COLO668 (cell line): ENCODE results near the gene ERC1.
A peak's percentile ranks its signal among the peaks of the same experiment; 100 is the strongest.
"Not testable (repeated sequence)": the region's sequence is repeated elsewhere in the genome, so short reads cannot be mapped to it uniquely, and the experiment has no call there.

Experiments used
- DNase-seq: peaks from one replicate; lab custom pipeline; 2025; ENCODE audit not compliant: unreplicated experiment; lab: John Stamatoyannopoulos, UW

Gene ERC1

DNA sequence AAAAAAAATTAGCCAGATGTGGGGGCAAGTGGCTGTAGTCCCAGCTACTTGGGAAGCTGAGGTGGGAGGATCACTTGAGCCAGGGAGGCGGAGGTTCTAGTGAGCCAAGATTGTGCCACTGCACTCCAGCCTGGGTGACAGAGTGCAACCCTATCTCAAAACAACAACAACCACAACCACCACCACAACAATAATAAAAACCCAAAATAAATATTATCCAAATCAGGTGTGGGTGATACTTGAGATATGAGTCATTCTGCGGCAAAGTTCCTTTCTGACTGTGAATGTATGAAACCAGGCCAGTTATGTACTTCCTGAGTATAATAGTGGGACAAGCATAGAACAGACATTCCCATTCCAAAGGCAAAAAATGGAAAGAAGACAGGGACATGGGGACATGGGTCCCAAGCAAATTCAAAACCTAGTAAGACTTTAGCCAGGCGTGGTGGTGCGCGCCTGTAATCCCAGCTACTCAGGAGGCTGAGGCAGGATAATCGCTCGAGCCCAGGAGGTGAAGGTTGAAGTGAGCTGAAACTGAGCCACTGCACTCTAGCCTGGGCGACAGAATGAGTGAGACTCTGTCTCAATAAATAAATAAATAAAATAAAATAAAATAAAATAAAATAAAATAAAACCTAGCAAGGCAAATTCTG is 9.7 kb upstream of the ERC1 start:
- DNase-seq = no peak

DNA sequence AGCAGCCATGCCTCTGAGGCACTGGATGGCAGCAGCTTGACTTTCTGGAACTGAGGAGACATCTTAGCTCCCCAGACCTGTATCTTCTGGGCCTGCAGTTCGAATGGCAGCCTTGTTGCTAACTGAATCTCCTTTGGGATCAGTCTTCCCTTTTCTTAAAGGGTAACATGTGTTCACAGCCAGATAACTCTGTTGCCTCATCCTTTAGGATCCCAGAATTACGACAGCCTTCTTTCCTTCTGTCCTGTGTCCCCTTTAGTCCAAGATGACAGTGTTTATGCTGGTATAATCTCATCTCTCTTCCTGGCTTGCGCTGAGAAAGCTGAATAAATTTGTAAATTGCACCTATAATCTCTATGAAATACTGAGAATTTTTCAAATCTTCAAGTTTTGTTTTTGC is 9.1 kb upstream of the ERC1 start:
- DNase-seq = no peak

DNA sequence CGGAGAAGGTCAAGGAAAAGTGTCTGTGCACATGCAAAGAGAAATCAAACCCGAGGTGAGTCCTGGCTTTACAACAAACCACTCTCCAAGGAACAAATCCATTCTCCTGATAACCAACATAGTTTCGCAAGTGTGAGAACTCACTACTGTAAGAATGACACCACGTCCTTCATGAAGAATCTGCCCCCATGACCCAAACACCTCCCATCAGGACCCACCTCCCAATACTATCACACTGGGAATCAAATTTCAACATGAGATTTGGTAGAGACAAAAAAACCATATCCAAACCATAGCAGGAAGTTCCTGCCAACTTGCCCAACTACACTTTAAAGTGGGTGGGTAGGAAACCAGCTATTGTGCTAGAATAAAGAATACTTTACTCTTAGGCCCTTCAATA is 2.4 kb upstream of the ERC1 start:
- no peak for DNase-seq

DNA sequence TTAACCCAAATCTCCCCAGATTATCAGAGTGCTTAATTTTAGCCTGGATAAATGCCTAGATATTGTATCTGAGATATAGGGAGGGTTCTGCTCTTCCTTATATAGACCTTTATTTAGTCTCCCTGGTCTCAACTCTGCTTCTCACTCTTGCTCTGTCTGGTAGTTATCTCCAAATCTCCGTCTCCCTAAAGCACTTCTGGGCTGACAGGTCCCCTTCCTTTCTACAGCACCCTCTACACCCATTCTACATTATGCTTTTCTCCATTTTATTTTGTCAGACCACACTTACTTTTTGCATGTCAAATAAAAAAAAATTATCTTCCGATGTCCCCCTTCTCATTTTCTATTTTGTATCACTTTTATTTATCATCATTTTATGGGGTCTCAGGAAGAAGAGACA is 2.0 kb upstream of the ERC1 start:
- DNase-seq = no peak

DNA sequence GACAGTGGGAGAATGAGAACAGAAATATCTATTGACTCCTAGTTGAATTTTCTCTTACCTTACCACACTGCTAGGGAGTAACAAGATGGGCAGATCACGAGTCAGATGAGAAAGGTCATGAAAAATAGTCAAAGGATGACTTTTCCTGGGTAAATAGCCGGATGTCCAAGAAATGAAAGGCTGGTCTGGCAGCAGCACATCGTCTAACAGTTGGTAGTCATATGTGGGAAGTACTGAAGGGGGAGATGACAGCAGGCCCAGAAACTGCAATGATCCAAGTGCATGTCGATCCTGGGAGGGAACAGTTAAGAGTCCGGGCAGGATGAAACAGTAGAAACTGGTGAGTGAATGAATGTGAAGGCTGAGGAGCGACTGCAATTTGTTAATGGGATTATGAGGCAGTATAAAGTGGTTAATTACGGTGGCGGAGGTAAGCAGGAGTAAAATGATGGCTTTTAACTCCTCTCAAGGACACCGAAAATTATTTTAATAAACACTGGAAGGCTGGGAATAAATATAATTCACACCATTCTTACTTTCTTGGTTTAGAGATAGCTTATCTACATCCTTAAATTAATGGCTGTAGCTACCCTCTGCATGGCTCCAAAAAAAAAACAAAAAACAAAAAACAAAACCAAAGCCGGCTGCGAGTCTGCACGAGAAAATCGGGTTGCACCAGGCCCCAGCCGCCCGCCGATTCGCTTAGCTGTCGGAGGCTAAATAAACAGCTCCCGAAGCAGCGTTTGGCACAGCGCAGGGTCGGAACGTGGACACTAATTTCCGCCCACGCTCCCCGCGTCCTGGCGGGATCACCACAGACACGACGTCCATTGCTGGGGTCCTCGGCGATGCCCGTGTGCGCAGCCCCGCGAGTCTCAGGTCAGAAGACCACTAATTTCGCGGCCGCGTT is 1.0 kb upstream of the ERC1 start:
- peak; percentile 85 for DNase-seq

DNA sequence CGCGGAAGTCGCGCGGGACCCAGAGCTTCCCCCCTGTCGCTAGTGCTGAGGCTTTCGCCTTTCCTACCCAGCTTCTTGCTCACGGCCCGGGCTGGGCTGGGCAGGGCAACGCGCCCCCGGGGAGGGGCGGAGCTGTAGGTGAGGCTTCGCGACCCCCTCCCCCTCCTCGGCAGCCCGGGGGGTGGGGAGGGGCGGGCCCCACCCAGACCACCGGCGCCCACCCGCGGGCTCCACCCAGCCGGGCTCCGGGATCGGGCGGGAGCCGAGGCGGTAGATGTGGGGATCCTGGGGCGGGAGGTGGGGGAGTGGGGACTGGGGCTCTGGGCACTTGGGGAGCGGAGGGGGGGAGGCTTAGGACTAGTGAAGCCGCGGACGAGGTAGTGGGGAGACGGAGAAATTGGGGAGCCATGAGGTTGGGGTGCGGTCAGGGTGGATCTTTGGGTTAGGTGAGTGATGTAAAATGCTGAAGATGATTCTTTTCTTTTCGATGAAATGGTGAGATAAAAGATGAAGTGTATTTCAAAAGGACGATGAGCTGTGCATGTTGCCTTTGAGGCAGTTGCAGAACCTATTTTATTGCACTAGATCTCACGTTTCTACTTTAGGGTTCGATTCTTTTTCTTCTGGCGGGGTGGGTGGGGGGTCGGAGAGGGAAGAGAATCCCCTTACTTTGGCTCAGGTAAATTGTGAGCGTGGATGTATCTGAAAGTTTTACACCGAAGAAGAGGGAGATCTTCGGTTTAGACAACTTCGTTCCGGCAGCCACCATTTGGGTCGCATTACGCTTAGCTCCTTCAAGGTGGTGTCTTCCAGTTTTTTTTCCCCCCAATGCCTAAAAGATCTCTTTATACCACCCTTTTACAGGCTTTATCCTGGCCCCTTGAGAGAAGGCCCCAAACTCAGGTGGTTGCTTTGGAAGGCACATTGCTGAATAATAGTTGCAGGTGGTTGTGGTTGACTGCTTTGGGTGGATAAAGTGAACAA is 619 bp downstream of the ERC1 start:
- DNase-seq = no peak

DNA sequence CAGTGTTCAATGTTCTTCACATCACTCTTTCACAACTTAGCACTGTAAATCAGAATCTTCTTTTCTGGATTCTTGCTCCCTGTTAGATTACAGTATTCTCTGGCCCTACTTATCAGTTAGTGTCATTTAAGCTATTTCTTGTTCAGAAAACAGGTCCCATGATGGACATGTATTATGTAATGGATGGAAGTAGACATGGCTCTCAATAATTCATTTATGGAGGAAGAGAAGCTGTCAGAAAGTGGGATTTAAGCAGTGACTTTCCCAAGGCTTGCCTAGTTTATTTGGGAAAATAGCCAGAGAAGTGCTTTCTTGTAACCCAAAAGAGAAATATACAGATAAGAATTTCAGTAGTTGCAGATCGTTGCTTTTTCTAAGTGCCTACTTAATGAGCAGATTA is 1.6 kb downstream of the ERC1 start:
- no peak for DNase-seq

DNA sequence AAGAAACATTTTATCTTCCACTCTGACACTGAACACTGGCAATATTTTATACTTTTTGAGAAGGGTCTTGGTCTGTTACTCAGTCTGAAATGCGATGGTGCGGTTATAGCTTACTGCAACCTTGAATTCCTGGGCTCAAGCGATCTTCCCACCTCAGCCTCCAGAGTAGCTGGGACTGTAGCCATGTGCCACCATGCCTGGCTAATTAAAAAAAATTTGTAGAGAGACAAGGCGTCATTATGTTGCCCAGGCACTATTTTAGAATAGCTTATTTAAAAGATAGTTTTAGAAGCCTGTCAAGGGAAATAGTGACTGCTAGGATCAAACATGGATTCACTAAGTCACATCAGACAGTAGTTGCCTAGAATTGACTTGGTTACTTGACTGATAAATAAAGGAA is 5.9 kb downstream of the ERC1 start:
- DNase-seq = no peak

DNA sequence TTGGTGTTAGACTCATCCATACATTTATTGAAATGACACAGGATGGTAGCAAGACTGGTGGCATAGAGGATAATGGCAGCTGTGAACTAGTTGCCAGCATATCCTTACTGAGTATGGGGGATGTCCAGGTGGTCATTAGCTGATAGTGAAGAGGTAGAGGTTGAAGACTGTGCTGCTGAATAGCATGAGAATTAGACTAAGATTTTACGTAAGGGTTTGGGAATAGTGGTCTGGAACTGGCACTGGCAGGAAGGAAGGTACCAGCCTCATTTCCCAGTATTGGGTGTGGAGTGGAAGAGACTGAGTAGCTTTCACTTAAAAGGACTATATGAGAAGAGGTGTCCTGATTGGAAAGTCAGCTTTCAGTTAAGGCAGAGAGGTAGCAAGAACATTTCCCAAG is 6.5 kb downstream of the ERC1 start:
- DNase-seq = no peak

DNA sequence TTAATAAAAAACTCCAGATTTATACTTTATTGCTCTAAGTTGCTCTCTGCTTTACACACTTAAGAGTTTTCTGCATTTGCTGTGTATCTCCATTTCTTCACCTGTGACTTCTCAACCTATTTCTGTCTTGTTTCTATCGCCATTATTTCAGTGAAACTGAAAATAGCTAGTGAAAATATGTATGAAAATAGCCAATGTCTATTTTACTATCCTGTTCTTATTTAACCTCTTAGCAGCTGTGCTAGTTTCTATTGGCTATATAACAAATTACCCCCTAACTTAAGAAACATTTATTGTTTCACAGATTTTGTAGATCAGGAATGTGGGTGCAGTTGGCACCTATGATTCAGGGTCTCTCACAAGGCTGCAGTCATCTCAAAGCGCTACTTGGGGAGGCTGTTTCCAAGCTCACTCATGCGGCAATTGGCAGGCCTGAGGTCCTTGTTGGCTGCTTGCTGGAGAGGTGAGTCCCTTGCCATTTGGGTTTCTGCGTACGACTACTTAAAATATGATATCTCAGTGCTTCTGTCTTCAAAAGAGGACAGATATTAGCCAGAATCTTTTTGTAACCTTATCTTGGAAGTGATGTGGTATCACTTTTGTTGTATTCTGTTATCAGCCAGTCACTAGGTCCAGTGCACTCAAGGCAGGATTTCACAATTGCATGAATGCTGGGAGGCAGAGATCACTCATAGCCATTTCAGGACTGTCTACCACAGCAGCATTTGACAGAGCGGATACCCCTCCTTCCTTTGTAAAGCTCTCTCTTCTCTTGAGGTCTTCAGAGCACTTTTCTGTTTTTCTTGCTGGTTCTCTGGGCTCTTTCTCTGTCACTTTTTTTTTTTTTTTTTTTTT is 7.2 kb downstream of the ERC1 start:
- no peak for DNase-seq

DNA sequence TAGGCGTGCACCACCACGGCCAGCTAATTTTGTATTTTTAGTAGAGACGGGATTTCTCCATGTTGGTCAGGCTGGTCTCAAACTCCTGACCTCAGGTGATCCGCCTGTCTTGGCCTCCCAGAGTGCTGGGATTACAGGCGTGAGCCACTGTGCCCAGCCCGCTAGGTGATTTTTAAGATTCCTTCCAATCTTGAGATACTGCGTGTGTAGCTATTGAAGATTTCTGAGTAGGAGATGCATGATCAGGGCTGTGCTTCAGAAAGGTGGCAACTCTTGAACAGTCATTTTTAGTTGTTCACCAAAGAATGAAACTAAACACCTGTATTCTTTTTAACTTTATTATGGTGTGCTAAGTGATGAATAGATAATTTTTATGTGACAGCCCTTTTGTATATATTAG is 8.7 kb downstream of the ERC1 start:
- DNase-seq = not testable (repeated sequence)

DNA sequence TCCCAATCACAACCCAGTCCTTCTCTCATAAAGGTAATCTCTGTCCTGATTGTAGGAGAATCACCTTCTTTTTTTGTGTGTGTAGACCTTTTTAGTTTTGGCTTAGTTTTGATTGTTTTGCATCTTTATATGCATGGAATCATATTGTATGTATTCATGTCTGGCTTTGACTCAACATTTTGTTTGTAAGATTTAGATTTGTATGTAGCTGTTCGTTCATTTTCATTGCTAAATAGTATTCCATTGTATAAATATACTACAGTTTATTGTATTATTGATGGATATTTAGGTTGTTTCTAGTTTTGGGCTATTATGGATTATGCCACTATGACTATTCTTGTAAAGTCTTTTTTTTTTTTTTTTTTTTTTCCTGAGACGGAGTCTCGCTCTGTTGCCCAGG is 10.5 kb downstream of the ERC1 start:
- DNase-seq = no peak

DNA sequence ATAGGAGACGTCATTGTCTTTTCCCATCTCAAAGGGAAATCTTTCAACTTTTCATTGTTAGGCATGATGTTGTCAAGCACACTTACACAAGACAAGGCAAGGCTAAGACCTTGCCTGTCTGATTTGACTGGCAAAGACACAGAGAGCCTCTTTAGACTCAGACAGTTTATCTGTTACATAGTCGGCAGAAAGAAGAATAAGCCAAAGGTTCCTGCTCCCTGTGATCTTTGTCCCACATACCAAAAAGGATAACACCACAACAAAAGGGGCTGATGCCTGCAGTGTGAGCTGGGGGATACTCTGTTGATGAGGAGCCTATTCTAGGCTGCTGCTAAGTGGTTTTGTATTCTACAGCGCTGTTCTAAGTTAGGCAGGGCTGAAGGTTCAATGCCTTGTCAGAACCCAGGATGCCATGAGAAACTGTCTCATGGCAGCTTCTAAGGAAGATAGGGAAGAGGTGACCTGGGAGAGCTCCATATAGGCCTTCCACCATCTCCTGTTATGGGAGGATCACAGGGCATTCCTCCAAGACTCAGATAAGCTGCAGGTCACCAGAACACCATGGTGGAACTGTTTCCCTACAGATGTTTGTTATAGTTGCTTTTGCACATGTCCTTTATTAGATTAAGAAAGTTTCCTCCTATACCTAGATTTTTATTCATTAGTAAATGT is 12.7 kb downstream of the ERC1 start:
- DNase-seq = no peak

DNA sequence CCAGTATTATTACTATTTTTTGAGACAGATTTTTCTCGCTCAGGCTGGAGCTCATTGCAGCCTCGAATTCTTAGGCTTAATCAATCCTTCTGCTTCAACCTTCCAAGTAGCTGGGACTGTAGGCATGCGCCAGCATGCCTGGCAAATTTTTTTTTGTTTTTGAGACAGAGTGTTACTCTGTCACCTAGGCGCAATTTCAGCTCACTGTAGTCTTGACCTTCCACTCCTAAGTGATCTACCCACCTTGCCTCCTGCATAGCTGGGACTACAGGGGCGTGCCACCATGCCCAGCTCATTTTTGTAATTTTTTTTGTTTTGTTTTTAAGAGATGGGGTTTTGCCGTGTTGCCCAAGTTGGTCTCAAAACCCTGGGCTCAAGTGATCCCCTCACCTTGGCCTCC is 15.2 kb downstream of the ERC1 start:
- no peak for DNase-seq

DNA sequence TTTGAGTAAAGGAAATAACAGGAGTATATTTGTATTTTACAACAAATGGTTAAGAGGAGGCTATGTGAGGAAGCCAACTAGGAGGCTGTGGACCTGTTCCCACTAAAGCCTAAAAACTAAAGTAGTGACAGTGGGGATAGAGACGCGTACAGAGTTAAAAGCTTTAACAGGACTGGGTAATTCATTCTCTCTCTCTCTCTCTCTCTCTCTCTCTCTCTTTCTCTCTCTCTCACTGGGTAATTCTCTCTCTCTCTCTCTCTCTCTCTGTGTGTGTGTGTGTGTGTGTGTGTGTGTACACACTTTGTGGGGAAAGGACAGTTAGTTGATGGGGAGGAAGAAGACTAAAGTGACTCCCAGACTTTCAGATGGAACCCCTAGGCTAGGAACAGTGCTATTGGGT is 16.3 kb downstream of the ERC1 start:
- no peak for DNase-seq

DNA sequence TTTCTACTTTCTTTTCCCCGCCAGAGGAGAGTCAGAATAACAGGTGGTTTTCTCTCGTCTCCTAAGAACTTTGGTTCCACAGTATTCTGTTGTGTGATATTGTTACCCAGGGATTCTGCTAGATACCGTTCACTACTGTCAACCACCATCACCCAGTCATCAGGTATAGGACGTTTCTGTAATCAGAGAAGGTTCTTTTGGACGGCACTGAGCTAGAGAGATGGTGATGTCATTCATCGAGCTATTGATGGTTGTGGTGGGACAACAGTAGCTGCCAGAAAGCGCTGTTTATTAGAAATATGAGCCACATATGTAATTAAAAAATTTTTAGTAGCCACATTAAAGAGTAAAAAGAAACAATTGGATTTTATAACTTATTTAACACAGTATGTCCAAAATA is 17.0 kb downstream of the ERC1 start:
- DNase-seq = no peak

DNA sequence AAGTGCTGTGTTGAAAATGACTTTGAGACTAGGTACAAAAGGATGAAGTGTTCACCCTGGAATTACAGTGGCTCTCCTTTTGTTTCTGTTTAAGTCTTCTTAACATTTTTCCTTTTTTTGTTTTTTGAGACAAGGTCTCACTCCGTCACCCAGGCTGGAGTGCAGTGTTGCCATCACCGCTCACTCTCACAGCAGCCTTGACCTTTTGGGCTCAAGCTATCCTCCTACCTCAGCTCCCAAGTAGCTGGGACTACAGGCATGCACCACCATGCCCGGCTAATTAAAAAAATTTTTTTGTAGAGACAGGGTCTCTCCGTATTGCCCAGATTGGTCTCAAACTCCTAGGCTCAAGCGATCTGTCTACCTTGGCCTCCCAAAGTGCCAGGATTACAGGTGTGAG is 20.1 kb downstream of the ERC1 start:
- no peak for DNase-seq

DNA sequence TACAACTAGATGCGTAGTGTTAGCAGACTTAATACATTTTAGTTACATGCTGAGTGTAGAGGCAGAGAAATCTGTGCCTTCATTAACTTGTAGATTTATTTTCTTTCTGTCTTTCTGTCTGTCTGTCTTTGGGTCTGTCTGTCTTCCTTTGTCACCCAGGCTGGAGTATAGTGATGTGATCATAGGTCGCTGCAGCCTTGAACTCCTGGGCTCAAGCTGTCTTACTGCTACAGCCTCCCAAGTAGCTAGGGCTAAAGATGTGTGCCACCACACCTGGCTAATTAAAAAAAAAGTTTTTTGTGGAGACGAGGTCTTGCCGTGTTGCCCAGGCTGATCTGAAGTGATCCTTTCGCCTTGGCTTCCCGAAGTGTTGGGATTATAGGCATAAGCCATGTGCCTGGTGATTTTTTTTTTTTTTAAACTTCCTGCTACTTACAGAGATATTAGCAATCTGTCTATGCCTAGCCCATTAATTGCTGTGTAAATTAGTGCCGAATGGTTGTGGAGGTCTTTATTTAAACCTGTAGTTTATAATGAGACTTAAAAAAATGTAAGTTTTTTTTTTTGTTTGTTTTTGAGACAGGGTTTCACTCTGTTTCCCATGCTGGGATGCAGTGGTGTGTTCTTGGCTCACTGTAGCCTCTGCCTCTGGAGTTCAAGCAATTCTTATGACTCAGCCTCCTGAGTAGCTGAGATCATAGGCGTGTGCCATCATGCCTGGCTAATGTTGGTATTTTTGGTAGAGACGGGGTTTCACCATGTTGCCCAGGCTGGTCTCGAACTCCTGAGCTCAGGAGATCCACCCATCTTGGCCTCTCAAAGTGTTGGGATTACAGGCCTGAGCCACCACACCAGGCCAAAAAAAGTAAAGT is 22.8 kb downstream of the ERC1 start:
- no peak for DNase-seq

DNA sequence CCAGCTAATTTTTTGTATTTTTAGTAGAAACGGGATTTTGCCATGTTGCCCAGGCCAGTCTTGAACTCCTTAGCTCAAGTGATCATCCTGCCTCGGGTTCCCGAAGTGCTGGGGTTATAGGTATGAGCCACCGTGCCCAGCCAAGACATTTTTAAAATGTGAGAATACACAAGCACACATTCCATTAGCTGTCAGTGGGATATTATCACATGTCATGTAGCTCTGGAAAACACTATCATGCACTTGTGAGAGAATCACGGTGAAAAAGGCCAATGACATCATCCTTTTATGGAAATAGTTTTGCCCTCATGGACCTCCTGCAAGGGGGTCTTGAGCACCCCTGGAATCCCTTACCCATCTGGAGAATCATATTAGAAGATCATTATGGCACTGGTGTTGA is 28.3 kb downstream of the ERC1 start:
- no peak for DNase-seq
